Activated naive CD8-positive, alpha-beta T cell treated with anti-CD3 and anti-CD28 coated beads, Interleukin-2, amount 50 U/mL, for 16 hours (primary cell): ENCODE data around the gene MAP3K8.
"Not testable (repeated sequence)": the region's sequence is repeated elsewhere in the genome, so short reads cannot be mapped to it uniquely, and the experiment has no call there.

Experiments
- DNase-seq: peaks from one replicate; pipeline ENCODE4 v3.0.0-alpha.2; 2020; ENCODE audit warnings: low read depth, low spot score

The MAP3K8 gene

DNA sequence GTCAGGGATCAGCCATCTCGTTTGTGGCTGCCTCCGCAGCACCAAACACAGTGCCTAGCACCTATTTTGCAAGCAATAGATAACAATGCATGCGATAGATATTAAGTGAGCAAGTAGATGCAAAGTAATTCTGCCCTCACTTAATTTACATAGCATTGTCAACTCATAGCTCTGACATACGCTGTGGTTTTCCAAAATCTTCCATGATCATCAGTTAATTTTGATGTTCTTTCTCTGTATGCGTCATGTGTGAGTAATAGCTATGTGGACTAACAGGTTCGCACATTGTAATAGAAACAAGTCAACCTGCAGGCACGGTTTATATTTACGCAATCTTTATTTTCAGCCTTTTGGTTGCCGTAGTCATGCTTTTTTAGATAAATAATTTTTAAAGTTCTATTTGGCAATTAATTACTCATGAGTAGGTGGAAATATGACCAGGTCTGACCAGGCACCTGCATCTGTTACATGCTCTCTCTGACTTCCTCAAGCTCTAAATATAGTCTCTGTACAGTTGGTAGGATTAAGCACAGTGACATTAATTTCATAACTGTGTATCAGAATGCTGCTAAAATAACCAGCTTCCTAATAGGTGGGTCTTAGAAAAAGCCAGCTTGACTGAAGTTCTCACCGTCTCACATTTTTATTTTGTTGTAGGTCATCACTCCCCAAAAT, 13.3 kb downstream of the MAP3K8 start:
- no peak for DNase-seq

DNA sequence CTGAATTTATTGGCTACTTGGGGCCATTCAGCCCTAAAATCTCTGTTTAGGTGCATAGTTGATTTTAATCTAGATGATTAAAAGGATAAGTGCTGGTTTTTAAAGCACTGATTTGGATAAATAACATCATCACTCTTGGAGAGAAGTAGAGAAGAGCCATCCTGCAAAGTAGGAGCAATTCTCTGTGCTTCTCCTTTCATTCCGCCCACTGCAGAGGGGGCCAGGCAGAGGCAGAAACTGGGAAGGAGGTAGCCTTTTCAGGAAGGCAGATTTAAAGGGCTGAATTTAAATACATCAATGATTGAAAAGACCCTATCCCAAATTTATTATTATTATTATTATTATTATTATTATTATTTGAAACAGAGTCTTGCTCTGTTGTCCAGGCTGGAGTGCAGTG, 14.1 kb downstream of the MAP3K8 start:
- no peak for DNase-seq

DNA sequence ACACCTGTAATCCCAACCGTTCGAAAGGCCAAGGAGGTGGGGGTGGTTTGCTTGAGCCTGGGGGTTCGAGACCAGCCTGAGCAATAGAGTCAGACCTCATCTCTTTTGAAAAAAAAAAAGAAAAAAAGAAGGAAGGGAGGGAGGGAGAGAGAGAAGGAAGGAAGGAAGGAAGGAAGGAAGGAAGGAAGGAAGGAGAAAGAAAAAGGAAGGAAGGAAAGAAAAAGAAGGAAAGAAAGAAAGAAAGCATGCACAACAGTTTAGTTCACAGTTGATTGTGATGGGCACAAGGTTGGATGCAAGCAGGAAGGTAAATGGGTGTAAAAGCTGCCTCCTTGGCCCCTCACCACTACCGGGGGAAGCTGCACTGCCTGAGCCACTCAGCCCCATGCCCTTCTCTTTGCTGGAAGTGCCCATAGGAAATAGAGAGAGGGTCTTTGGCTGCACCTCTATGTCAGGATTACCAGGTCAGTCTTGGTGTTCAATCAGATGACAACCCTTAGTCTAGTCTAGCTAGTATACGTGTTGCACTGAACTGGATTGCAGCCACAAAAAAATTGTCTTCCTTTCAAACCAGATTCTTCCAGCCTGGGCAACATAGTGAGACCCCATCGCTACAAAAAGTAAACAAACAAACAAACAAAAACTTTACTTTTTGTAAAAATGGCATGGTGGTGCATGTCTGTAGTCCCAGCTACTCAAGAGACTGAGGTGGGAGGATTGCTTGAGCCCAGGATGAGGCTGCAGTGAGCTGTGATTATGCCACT, 20.0 kb downstream of the MAP3K8 start:
- no peak for DNase-seq

DNA sequence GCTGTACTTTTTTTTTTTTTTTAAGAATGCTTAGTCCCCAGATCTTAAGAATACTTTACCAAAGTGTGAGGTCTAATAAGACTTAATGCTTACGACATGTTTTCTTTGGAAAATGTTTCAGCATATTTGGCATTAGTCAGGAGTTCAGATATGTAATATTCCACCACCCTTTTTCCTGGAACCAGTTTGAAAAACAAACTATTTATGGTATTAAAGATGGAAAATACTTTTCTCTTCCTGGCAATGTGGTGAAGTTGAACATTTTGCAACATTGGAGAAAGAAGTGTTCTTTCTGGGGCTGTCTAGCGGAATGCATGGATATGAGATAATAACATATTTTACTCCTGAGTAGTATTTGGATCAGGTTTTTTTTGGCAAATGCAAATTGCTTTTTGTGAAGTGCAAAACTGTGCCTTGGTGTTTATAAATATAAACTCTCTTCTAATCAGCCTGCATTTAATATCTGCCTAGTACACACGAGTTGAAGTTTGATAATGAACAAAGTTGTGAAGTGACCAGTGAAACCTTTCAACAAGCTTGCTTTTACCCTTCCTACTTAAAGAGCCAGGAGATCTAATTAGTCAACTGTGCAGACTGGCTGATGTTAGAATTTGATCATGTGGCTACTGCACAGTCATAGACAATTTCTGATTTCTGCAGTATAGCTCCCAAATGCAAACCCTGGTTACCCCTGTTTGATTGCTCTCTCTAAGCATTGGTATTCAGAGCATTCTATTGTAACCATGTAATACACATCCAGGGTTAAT, 20.9 kb downstream of the MAP3K8 start:
- DNase-seq, result no peak

DNA sequence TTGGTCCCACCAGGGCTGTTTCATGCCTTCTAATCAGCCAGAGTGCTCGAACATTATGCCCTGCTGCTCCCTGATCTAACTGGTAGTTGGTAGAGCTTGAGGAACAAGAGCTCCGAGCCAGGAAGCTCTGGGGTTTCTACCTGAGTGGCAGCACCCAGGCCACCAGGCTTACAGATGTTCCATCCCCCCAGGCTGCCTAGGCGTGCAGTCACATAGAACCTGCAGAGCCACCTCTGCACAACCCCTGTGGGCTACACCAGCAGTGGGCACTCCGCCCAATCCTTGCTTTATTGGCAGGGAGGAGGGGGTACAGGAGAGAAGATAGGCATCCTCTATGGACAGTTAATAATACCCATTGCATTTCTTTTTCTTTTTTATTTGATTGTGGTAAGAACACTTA, 21.8 kb downstream of the MAP3K8 start:
- no peak for DNase-seq

DNA sequence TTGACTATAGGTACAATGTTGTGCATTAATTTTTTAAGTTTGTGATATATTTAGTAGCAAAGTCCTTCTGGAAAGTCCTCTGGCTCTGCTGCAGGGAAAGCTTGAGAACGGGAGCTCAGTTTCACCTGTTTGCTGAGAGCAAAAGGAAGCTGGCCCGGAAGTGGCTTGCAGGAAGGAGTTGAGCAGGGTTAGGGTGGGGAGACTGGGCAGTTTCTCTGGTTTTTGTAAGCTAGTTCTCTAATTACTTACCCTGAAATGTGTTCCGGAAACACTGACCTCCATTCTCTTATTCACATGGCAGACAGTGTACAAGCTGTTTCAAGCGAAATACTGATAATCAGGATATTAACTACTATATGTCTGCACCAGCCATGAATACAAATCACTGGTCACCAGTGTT, 22.3 kb downstream of the MAP3K8 start:
- DNase-seq, result no peak

DNA sequence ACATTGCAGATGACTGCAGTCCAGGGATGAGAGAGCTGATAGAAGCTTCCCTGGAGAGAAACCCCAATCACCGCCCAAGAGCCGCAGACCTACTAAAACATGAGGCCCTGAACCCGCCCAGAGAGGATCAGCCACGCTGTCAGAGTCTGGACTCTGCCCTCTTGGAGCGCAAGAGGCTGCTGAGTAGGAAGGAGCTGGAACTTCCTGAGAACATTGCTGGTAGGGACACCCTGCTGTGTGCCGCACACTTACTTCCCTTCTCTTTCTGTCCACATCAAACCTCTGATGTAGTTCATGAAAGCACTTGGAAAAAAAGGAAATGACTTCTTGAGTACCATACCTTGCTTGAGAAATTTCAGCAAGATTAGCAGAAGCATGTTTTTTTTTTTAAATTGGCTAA, 25.3 kb downstream of the MAP3K8 start:
- no peak for DNase-seq

DNA sequence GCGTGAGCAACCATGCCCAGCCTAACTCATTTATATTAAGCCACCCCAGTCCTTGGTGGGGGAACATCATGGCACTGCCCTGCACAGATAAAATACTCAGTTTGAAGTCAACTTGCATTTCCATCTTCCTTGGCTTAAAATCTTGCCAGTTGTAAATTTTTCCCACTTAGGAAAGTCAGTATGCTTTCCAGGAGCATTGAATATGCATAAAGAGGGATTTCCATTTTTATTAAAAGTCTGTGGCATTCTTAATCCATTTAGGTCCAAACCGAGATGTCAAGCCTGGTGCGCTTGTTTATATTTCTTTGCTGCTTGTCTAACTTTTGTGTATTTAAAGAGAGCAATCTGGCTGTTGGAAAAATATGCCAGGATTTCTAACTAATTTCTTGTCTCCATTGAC, 26.1 kb downstream of the MAP3K8 start:
- no peak for DNase-seq

DNA sequence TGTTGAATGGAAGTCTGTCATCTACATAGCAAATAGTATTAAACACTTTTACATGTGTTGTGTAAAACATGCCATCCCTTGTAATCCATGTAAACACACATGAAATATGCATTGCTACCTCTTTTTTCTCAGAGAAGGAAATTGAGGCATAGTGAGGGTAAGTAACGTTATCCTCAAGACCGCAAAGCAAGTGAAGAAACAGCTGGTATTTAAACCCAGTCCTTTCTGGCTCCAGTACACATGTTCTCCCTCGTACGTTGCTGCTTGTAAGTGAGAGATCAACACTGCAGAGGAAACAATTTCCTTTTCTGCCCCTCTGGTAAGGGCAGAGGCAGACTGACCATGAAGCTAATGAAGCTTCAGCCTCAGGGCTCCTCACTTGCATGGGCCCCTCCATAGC, 28.5 kb downstream of the MAP3K8 start:
- no peak for DNase-seq

DNA sequence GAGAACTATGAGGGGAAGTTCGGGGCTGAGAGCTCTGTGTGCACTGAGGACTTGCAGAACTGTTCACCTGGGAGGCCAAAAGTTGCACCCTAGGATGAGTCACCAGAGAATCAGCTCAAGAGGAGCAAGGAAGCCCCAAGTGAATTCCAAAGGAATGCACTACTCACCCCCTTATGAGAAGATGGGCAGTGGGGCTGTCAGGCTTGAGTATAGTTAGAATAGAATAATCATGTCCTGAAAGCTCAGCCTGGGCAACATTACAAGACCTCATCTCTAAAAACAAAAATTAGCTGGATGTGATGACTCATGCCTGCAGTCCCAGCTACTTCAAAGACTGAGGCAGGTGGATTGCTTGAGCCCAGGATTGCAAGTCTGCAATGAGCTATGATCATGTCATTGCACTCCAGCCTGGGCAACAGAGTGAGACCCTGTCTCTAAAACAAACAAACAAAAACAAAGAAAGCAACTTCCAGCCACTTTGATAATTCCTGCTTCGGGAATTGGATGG, 30.0 kb downstream of the MAP3K8 start:
- no peak for DNase-seq

DNA sequence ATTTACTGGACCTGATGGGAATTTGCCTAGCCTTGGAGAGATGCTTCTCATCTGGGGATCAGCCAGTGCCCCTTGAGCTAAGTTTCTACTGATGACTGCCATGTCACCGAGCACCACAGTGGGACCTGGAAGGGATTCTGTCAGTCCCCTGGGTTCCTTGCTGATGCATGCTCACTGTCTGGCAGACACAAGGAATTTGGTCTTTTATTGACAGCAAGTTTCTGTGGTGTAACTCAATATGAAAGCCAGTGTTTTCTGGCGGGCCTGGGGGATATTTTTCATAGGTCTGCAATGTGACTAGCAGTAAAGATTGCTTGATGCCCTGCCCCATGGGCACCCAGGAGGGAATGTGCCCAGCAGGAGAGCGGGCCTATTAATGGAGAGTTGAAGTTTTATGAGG, 30.7 kb downstream of the MAP3K8 start:
- DNase-seq, result no peak

DNA sequence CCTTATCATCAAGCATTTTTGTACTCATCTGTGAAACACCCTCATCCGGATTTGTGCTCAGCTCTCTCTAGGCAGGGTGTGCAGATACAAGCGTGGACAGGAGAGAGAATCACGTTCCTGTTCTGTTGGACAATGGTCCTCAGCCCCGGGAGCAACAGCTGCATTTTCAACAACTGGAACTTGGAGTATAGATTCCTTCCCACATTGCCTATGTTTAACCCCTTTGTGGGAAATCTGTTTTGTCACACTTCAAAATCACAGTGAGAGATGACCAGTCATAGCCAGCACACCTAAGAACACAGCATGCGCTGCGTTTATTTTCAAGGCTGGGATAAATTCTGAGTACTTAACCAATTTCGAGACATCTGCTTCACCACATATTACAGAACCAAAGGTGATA, 32.5 kb downstream of the MAP3K8 start:
- DNase-seq, result no peak

DNA sequence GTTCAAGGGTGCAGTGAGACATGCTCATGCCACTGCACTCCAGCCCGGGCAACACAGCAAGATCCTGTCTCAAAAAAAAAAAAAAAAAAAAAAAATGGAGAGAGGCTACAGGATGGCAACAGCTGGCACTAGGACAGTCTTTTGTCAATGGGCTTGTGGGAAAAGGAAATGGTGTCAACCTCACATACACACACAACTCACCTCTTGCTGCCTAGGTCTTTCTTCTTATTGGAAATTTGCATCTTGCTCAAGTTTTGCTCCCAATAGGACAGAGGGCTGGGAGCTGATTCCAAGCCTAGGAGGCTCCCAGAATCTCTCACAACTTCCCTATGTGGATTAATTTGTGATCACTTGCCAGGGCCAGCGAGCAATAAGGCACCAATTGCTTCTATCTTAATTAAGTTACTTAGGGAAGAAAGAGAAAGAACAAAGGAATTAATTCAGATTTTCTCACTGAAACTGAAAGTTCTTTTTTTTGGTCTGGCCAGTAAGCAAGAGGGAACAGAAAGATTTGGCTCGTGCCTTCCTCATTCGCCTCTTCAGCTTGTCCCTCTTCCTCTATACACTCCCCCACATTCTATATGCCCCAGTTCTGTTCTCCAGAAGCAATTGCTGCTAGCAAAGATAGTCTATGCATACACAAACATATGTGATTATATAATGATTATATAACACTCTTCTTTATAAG, 33.8 kb downstream of the MAP3K8 start:
- DNase-seq, result no peak

DNA sequence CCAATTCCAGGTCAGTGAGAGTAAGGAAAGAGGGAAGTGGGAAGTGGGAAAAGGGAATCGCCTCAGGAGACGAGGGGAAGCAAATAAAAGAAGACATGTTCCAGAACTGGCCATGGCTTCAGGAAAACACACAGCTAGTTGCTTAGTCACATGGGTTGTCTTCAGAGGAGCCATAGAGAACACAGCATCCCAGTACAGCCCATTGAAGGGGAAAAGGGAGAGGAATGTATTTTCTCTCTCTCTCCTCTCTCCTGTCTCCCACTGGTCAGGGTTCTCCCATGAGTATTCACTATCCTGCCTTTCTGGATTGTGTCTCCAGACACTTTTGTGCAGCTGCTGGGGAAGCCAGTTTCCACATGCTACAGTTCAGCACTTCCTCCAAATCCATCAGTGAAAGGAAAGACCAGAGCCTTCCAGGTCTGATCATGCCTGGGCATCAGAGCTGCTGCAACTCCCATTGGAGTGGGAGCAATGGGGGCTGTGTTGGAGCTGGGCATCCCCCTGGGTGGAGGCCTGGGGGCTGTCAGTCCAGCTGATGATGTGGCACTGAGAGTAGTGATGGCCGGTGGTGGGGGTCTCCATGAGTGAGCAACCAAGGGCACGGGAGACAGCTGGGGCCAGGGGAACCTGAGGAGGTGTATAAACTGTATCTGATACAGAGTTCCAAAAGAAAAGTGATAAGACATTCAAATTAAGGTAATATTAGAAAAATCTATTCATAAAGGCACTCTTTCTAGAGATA, 38.6 kb downstream of the MAP3K8 start:
- no peak for DNase-seq

DNA sequence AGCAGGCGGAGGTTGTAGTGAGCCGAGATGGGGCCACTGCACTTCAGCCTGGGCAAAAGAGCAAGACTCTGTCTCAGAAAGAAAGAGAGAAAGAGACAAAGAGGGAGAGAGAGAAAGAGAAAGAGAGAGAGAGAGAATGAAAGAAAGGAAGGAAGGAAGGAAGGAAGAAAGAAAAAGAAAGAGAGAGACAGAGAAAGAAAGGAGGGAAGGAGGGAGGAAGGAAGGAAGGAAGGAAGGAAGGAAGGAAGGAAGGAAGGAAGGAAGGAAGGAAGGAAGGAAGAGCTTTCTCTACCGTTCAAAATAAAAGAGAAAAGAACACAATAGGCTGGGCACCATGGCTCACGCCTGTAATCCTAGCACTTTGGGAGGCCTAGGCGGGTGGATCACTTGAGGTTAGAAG, 41.5 kb downstream of the MAP3K8 start:
- DNase-seq, result not testable (repeated sequence)

DNA sequence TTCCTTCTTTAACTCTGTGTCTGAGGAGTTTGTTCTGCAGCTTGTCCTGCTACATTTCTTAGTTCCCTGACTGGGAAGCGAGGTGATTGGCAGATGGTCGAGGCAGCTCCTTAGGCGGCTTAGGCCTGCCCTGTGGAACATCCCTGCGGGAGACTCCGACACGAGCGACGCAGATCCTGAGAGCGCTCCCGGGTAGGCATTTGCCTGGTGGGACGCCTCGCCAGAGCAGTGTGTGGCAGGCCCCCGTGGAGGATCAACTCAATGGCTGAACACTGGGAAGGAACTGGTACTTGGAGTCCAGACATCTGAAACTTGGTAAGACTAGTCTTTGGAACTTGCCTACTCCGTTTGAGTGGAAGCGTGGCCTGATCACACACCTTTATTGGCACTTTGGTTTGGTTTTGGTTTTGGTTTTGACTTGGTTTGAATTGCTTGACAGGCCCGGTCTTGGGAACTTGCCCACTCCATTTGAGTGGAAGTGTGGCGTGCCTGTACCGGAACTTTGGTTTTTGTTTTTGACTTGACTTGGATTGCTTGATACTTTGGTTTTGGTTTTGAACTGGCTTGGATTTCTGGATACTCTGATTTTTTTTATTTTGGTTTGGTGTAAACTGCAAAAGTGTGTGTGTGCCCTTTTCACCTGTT, 42.6 kb downstream of the MAP3K8 start:
- DNase-seq, result no peak

DNA sequence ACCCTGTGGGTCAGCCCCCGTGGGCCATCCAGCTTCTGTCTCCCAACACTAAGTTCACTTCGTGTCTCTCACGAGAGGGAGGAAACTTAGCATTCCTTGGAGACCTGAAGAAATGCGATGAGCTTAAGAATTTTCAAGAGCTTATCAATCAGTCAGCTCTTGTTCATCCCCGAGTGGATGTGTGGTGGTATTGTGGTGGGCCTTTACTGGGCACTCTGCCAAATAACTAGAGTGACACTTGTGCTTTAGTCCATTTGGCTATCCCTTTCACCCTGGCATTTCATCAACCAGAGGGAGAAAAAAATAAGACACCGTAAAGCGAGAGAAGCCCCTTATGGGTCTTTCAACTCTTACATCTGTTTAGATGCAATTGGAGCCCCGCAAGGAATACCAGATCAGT, 45.5 kb downstream of the MAP3K8 start:
- DNase-seq, result not testable (repeated sequence)

DNA sequence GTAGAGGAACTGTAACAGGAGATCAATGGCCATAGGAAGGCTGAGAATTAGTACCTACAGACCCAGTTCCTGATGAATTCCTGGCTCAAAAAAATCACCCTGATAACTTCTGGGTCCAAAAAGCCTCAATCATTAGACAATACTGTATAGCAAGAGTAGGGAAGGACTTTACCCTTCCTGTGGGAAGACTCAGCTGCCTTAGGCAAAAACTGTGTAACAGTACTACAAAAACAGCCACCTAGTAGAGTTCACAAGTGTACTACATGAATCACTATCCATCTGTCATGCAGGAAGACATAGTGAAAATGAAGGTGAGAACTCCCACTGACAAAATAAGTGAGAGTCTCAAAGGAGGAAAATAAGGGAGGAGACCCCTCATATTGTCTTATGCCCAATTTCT, 47.6 kb downstream of the MAP3K8 start:
- no peak for DNase-seq

DNA sequence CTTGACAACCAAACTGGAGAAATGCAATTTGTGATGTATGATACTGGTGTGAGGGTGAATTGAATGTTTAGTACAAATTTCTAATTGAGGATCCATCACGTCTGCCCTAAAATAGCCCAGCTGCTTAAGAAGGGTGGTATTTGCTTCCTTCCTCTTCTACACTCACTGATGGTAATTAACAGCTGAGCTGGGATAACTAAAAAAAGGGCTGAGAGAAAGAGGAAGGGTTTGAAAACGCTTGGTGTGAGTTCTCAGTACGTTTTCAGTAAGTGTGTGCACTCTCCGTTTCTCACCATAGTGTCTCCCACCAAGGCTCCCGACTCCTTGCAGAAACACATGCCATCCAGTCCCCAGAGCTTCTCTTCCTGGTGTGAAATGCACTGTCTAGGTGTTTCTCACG, 54.3 kb downstream of the MAP3K8 start:
- DNase-seq, result no peak

DNA sequence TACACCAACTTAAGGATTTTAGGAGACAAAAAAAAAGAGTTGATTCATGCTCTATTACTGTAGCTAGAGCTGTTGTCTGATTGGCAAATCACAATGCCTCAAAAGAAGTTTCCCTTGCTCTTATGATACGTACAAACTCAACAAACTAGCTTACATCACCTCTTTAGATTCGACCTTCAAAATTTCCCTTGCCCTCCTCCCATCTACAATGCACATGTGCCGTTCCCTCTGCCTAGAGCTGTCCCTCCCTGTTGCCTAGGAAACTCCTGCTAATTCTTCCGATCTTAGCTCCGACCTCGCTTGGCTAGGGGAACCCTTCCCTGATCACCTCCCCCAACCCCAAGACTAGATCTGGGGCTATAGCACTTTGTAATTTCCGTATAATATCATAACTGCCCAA, 55.4 kb downstream of the MAP3K8 start:
- DNase-seq, result no peak
